SU-DHL-6 (cell line): ENCODE measurements around the gene BUB3.

Experiments used
- H2AFZ ChIP-seq: fragments of 200-600 bp; sonication (generic); 2 replicates; pipeline ENCODE4 v1.6.1; 2014; ENCODE audit warnings: low read depth, mild to moderate bottlenecking, moderate library complexity, mixed read lengths, antibody characterized with exemption, low read length; ENCODE audit not compliant: severe bottlenecking
- H3F3A ChIP-seq: fragments of 200-600 bp; shearing (Covaris generic); 2 replicates; pipeline ENCODE4 v1.6.0; 2016; ENCODE audit warnings: antibody characterized with exemption, mild to moderate bottlenecking; ENCODE audit not compliant: insufficient read depth
- H3K27ac ChIP-seq: fragments of 200-600 bp; sonication (generic); 2 replicates; pipeline ENCODE4 v1.5.1; 2016; ENCODE audit warnings: low read depth, mild to moderate bottlenecking, low read length, moderate library complexity, mixed read lengths
- H3K27me3 ChIP-seq: fragments of 200-600 bp; sonication (generic), shearing (Covaris generic); 2 replicates; pipeline ENCODE4 v1.6.0; 2014; ENCODE audit warnings: mild to moderate bottlenecking, low read length
- H3K36me3 ChIP-seq: fragments of 200-600 bp; sonication (generic); 2 replicates; pipeline ENCODE4 v1.6.1; 2014; ENCODE audit warnings: mild to moderate bottlenecking, low read length, mixed read lengths
- H3K4me2 ChIP-seq: fragments of 300-600, 200-600 bp; shearing (Covaris generic), sonication (generic); 2 replicates; pipeline ENCODE4 v1.6.0; 2014; ENCODE audit warnings: low read length, low read depth, mild to moderate bottlenecking; ENCODE audit not compliant: poor library complexity, severe bottlenecking
- H3K4me3 ChIP-seq: fragments of 200-600 bp; sonication (generic); 2 replicates; pipeline ENCODE4 v1.5.1; 2014; ENCODE audit warnings: antibody characterized with exemption, low read length, mild to moderate bottlenecking, mixed read lengths; ENCODE audit not compliant: insufficient read depth, poor library complexity, severe bottlenecking
- H3K79me2 ChIP-seq: fragments of 200-600 bp; sonication (generic); 2 replicates; pipeline ENCODE4 v1.6.1; 2014; ENCODE audit warnings: mild to moderate bottlenecking, low read length, moderate library complexity; ENCODE audit not compliant: insufficient read depth
- H3K9ac ChIP-seq: fragments of 200-600 bp; sonication (generic); 2 replicates; pipeline ENCODE4 v1.7.0; 2014; ENCODE audit warnings: mild to moderate bottlenecking, low read length
- H3K9me2 ChIP-seq: fragments of 200-600 bp; sonication (generic); replicated peaks from 2 replicates; pipeline ENCODE4 v1.6.1; 2014; ENCODE audit warnings: low read length; ENCODE audit not compliant: insufficient read depth
- H3K9me3 ChIP-seq: fragments of 200-600 bp; sonication (generic); 2 replicates; pipeline ENCODE4 v1.6.1; 2014; ENCODE audit warnings: low read length, mixed read lengths; ENCODE audit not compliant: insufficient read depth
- H4K20me1 ChIP-seq: fragments of 200-600 bp; sonication (generic); 2 replicates; pipeline ENCODE4 v1.6.1; 2014; ENCODE audit warnings: low read depth, mild to moderate bottlenecking, antibody characterized with exemption, low read length, moderate library complexity, mixed read lengths
- CTCF ChIP-seq: fragments of 200-600 bp; sonication (generic); IDR thresholded peaks from one replicate; pipeline ENCODE4 v1.5.1; 2017; ENCODE audit warnings: antibody characterized with exemption, mild to moderate bottlenecking, low read length, moderate library complexity; ENCODE audit not compliant: insufficient read depth, poor library complexity, severe bottlenecking
- EZH2phosphoT487 ChIP-seq: fragments of 200-600 bp; sonication (generic), shearing (Covaris generic); conservative IDR thresholded peaks from 2 replicates; pipeline ENCODE4 v1.6.1; 2018; ENCODE audit warnings: mild to moderate bottlenecking, antibody characterized with exemption, low read length, moderate library complexity, mixed read lengths

The BUB3 gene

GRCh38 chr10:123183724-123184123 is 29.5 kb downstream of the BUB3 start:
- TF ChIP-seq EZH2phosphoT487: no peak
- TF ChIP-seq CTCF: no peak
- no peaks in the 10 kb centered on the region for H3K79me2 ChIP-seq
- no peaks in the 10 kb centered on the region for H3K9me2 ChIP-seq

GRCh38 chr10:123187781-123188180 is 33.6 kb downstream of the BUB3 start:
- Histone ChIP-seq H3K9ac (no peak overlapping the region), H3K9me3 (peaks cover 8% of the 10 kb centered on the region), H3K9me2 (no peaks in the 10 kb centered on the region), H3K27me3 (no peaks in the 10 kb centered on the region), H3K36me3 (peaks cover 14% of the 10 kb centered on the region), H2AFZ (no peak overlapping the region), H3F3A (no peaks in the 10 kb centered on the region), H3K79me2 (no peaks in the 10 kb centered on the region), H3K4me2 (no peak overlapping the region), H4K20me1 (no peaks in the 10 kb centered on the region), H3K4me3 (no peak overlapping the region), H3K27ac (no peak overlapping the region)
- TF ChIP-seq EZH2phosphoT487 (no peak), CTCF (no peak)

More at GRCh38 chr10:123183724-123184123, 29.5 kb downstream of the BUB3 start:
- H3K4me2 ChIP-seq: no peak overlapping the region
- H3K27ac ChIP-seq: no peak overlapping the region
- H4K20me1 ChIP-seq: no peaks in the 10 kb centered on the region
- H3K9ac ChIP-seq: no peak overlapping the region
- peaks cover 8% of the 10 kb centered on the region for H3K9me3 ChIP-seq
- H3K4me3 ChIP-seq: no peak overlapping the region
- H2AFZ ChIP-seq: no peak overlapping the region
- H3K36me3 ChIP-seq: peaks cover 22% of the 10 kb centered on the region
- no peaks in the 10 kb centered on the region for H3K27me3 ChIP-seq
- H3F3A ChIP-seq: no peaks in the 10 kb centered on the region; the same call in 1 of the 2 replicates

GRCh38 chr10:123191886-123192285 is 37.7 kb downstream of the BUB3 start:
- no peaks in the 10 kb centered on the region for H3K36me3 ChIP-seq
- no peak for TF ChIP-seq CTCF
- no peak for TF ChIP-seq EZH2phosphoT487
- H3K27ac ChIP-seq: no peak overlapping the region
- H3K4me3 ChIP-seq: no peak overlapping the region
- no peaks in the 10 kb centered on the region for H3K79me2 ChIP-seq
- H2AFZ ChIP-seq: no peak overlapping the region
- no peaks in the 10 kb centered on the region for H3F3A ChIP-seq
- no peak overlapping the region for H3K9ac ChIP-seq
- H3K9me2 ChIP-seq: no peaks in the 10 kb centered on the region
- no peaks in the 10 kb centered on the region for H4K20me1 ChIP-seq
- no peak overlapping the region for H3K4me2 ChIP-seq
- H3K27me3 ChIP-seq: no peaks in the 10 kb centered on the region
- H3K9me3 ChIP-seq: no peaks in the 10 kb centered on the region

DNA sequence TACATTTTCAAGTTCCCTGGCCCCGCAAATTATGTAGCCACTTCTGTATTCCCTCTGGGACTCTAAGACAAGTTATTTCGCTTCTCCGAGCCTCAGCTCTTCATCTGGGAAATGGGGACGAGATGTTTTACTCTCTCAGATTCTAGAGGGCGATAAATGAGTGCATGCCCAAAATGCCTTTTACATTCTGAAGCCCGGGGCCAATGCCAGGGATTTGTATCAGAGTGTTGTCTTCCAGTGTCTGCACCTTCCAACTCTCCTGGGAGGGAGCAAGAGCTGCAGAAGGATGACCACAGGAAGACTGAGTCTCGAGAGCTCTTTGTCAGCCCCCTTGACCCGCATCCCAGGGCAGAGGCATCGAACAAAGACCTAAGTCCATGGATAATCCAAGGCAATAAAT is 39.9 kb downstream of the BUB3 start:
- Histone ChIP-seq H3F3A (no peaks in the 10 kb centered on the region), H3K27ac (no peak overlapping the region), H3K36me3 (no peaks in the 10 kb centered on the region), H3K9me2 (no peaks in the 10 kb centered on the region), H3K79me2 (no peaks in the 10 kb centered on the region), H3K4me2 (no peak overlapping the region), H2AFZ (no peak overlapping the region), H3K4me3 (no peak overlapping the region), H4K20me1 (no peaks in the 10 kb centered on the region), H3K9me3 (no peaks in the 10 kb centered on the region), H3K9ac (no peak overlapping the region), H3K27me3 (no peaks in the 10 kb centered on the region)
- TF ChIP-seq EZH2phosphoT487 (no peak), CTCF (no peak)
